ENCODE results near the gene FAM174B.

DNA sequence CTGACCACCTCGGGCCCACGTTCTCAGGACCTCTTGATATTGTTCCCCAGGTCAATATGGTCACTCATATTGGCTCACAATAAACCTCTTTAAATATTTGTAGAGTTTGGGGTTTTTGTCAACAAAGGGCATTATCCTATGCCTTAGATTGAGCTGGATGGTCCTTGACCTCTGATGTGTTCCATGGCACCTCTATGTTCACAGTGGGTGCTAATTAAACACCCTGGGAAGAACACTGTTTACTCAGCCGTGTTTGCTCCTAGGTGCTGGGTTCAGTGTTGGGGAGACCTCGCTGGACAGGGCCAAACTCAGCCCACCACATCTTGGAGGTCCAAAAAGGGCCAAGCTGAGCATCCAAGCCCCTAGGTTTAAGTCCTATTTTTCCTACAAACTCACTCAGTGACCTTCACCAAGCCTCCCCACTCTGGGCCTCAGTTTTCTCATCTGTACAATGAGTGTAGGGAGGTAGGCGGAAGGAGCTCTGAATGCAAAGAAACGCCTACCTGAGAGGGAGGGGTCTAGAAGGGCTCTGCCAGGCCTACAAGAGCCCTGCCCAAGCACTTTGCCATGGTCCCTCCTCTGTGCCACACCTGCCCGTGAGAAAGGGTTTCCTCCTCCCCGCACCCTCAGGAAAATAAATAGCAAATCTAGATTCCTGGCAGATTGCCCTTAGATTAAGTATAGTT, 7.2 kb downstream of the FAM174B start:
- TF ChIP-seq, protein P1, sequence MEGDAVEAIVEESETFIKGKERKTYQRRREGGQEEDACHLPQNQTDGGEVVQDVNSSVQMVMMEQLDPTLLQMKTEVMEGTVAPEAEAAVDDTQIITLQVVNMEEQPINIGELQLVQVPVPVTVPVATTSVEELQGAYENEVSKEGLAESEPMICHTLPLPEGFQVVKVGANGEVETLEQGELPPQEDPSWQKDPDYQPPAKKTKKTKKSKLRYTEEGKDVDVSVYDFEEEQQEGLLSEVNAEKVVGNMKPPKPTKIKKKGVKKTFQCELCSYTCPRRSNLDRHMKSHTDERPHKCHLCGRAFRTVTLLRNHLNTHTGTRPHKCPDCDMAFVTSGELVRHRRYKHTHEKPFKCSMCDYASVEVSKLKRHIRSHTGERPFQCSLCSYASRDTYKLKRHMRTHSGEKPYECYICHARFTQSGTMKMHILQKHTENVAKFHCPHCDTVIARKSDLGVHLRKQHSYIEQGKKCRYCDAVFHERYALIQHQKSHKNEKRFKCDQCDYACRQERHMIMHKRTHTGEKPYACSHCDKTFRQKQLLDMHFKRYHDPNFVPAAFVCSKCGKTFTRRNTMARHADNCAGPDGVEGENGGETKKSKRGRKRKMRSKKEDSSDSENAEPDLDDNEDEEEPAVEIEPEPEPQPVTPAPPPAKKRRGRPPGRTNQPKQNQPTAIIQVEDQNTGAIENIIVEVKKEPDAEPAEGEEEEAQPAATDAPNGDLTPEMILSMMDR (IDR thresholded peaks at IDR 0.05) = no peak
- TF ChIP-seq POLR2A (IDR thresholded peaks at IDR 0.05) = no peak
